Neutrophil (primary cell): Measurements from ENCODE around the gene MEIOB.

Experiments used
- H3K27ac ChIP-seq: fragments of 200-600 bp; sonication (generic); 2 replicates; pipeline ENCODE4 v1.5.1; 2016; ENCODE audit warnings: mild to moderate bottlenecking, moderate library complexity
- H3K27me3 ChIP-seq: fragments of 200-600 bp; sonication (generic); 2 replicates; pipeline ENCODE4 v1.6.0; 2016; ENCODE audit warnings: mild to moderate bottlenecking
- H3K36me3 ChIP-seq: fragments of 200-600 bp; sonication (generic); 2 replicates; pipeline ENCODE4 v1.5.1; 2017
- H3K4me1 ChIP-seq, 2 experiments: fragments of 200-600 bp in 1 of 2; sonication (generic) in 1 of 2; 1 replicate in 1 of 2; 2 replicates in 1 of 2; pipeline versions ENCODE4 v1.5.1 to v1.6.1; 2013 to 2016; ENCODE audit warnings: low read depth in 1 of 2, low read length in 1 of 2, mild to moderate bottlenecking in 1 of 2, moderate library complexity in 1 of 2; ENCODE audit not compliant: control insufficient read depth in 1 of 2, insufficient read depth in 1 of 2
- H3K4me3 ChIP-seq, 2 experiments: fragments of 200-600 bp in 1 of 2; sonication (generic) in 1 of 2; 1 replicate in 1 of 2; 2 replicates in 1 of 2; pipeline ENCODE4 v1.5.1; 2013 to 2016; ENCODE audit warnings: low read depth in 1 of 2, low read length in 1 of 2, mild to moderate bottlenecking in 1 of 2, moderate library complexity in 1 of 2
- H3K9me3 ChIP-seq: fragments of 200-600 bp; sonication (generic); 2 replicates; pipeline ENCODE4 v1.5.1; 2016
- CTCF ChIP-seq: fragments of 200-600 bp; sonication (generic); IDR thresholded peaks from 2 replicates; pipeline ENCODE4 v1.5.1; 2016; ENCODE audit warnings: antibody characterized with exemption

The MEIOB gene

GRCh38 chr16:1816396-1817275 is 55.3 kb downstream of the MEIOB start:
- no peaks in the 10 kb centered on the region for H3K27me3 ChIP-seq
- H3K27ac ChIP-seq: no peak overlapping the region
- no peaks in the 10 kb centered on the region for H3K9me3 ChIP-seq
- peaks cover 85% of the 10 kb centered on the region for H3K36me3 ChIP-seq
- H3K4me1 ChIP-seq: no peaks in the 10 kb centered on the region
- TF ChIP-seq CTCF: no peak
- H3K4me3 ChIP-seq: no peak overlapping the region

GRCh38 chr16:1815461-1815860 is 56.5 kb downstream of the MEIOB start:
- Histone ChIP-seq H3K27ac (no peak overlapping the region), H3K36me3 (peaks cover 77% of the 10 kb centered on the region), H3K4me1 (no peaks in the 10 kb centered on the region), H3K4me3 (no peak overlapping the region), H3K9me3 (no peaks in the 10 kb centered on the region), H3K27me3 (no peaks in the 10 kb centered on the region)
- TF ChIP-seq CTCF: no peak

GRCh38 chr16:1812732-1813163 is 59.2 kb downstream of the MEIOB start:
- peaks cover 75% of the 10 kb centered on the region for H3K36me3 ChIP-seq
- TF ChIP-seq CTCF: no peak

GRCh38 chr16:1810536-1810935 is 61.4 kb downstream of the MEIOB start:
- Histone ChIP-seq H3K27ac (no peak overlapping the region), H3K9me3 (no peaks in the 10 kb centered on the region), H3K27me3 (no peaks in the 10 kb centered on the region), H3K4me1 (no peaks in the 10 kb centered on the region), H3K4me3 (no peak overlapping the region), H3K36me3 (peaks cover 70% of the 10 kb centered on the region)
- TF ChIP-seq CTCF: no peak

More at GRCh38 chr16:1812732-1813163, 59.2 kb downstream of the MEIOB start:
- H3K4me1 ChIP-seq: no peaks in the 10 kb centered on the region
- H3K9me3 ChIP-seq: no peaks in the 10 kb centered on the region
- H3K4me3 ChIP-seq: no peak overlapping the region
- H3K27me3 ChIP-seq: no peaks in the 10 kb centered on the region
- no peak overlapping the region for H3K27ac ChIP-seq

- H3K4me1 ChIP-seq: no peaks in the 10 kb centered on the region
- peaks cover 69% of the 10 kb centered on the region for H3K36me3 ChIP-seq
- TF ChIP-seq CTCF: no peak
These were observed 61.9 kb downstream of the MEIOB start for GRCh38 chr16:1810106-1810505.

More at GRCh38 chr16:1810106-1810505, 61.9 kb downstream of the MEIOB start:
- Histone ChIP-seq H3K4me3 (no peak overlapping the region), H3K27me3 (no peaks in the 10 kb centered on the region), H3K27ac (no peak overlapping the region), H3K9me3 (no peaks in the 10 kb centered on the region)
